ENCODE measurements around the gene LELP1. TPM values are rescaled to one million over a fixed set of nuclear protein-coding genes. Genes with fewer than 3 reads are reported as not detected.

LELP1 gene
- total RNA-seq, 3 donors from 2014 or later = not detected

DNA sequence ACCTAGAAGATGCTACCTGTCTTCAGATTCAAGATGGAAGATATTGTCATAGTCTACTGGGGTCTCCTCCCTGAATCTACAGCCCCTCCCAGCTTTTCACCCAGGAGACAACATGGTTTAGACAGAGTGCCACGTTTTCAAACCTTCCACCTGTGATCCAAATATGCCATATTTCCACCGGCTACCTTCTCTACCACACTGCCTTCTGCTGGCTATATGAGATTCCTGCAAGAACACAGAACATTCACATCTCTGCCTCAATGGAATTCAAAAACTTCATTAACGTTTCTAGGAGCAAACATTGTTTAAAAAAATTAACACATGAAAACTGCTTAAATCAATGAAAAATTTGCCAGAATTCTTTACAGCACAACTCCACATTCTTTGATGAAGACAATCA lies 12.9 kb upstream of the LELP1 start:
- intact Hi-C loops (cut with DNase I, micrococcal nuclease) = no loop called here
- no peaks in the 10 kb centered on the region for H3K36me3 ChIP-seq (ENCODE audit: low read depth)
- ATAC-seq (no peak), DNase-seq (no peak)
- H3K4me3 ChIP-seq = no peak overlapping the region
- H3K4me1 ChIP-seq (ENCODE audit: low read depth) = no peaks in the 10 kb centered on the region
- TF ChIP-seq CTCF (IDR thresholded peaks at IDR 0.05) = no peak
- no peaks in the 10 kb centered on the region for H3K9me3 ChIP-seq

GRCh38 chr1:153192697-153193096 lies 10.5 kb upstream of the LELP1 start:
- no peaks in the 10 kb centered on the region for H3K36me3 ChIP-seq (ENCODE audit: low read depth)
- H3K4me1 ChIP-seq (ENCODE audit: low read depth) = no peaks in the 10 kb centered on the region
- no peak for TF ChIP-seq CTCF (IDR thresholded peaks at IDR 0.05)
- H3K9me3 ChIP-seq = no peaks in the 10 kb centered on the region
- ATAC-seq = no peak
- no peak overlapping the region for H3K4me3 ChIP-seq
- intact Hi-C loops (cut with DNase I, micrococcal nuclease) = no loop called here
- no peak for DNase-seq

- no peak for TF ChIP-seq CTCF (IDR thresholded peaks at IDR 0.05)
Measured at GRCh38 chr1:153194331-153195050, 8.7 kb upstream of the LELP1 start.

DNA sequence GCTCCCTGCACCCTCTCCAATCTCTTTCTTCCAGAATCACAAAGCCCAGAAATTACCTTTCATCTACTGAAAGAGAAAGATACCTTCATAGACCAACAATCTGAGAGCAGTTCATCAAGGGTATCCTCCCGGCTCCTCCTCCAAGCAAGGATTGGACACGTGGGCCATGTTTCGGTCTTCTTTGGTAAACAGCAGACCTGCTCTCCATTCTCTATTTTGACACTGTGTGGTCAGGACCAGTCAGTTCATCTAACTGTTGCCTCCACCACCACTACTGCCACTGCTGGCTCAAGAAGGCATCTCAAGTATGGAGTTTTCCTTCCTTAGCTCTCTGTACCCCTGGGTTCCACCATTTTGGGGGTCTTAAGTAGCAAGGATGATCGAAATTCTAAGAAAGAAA lies 8.0 kb upstream of the LELP1 start:
- Histone ChIP-seq H3K4me1 (ENCODE audit: low read depth) (no peaks in the 10 kb centered on the region), H3K9me3 (no peaks in the 10 kb centered on the region), H3K36me3 (ENCODE audit: low read depth) (no peaks in the 10 kb centered on the region), H3K4me3 (no peak overlapping the region)
- ATAC-seq = no peak
- no peak for DNase-seq
- TF ChIP-seq CTCF (IDR thresholded peaks at IDR 0.05) = no peak
- intact Hi-C loops (cut with DNase I, micrococcal nuclease) = no loop called here

More at GRCh38 chr1:153194331-153195050, 8.7 kb upstream of the LELP1 start:
- intact Hi-C loops (cut with DNase I, micrococcal nuclease) = no loop called here
- Histone ChIP-seq H3K36me3 (ENCODE audit: low read depth) (no peaks in the 10 kb centered on the region), H3K9me3 (no peaks in the 10 kb centered on the region), H3K4me1 (ENCODE audit: low read depth) (no peaks in the 10 kb centered on the region), H3K4me3 (no peak overlapping the region)
- DNase-seq (no peak), ATAC-seq (no peak)

DNA sequence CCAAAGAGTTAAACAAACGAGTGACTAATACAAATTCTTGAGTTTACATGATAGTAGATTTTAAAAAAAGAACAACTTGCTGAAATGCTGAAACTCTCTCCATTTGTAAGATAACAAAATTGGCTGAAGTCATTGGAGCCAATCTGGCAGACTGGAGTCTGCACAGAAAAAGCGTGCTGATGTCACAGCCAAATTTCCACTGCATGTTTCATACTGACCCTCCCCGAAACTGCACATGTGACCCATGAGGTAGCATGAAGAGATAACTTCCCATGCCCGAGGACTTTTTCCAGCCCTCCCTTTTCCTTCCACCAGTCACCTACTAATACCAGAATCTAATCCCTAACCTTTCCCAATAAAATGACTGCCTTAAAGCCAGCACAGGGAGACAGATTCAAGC lies 1.2 kb upstream of the LELP1 start:
- intact Hi-C loops (cut with DNase I, micrococcal nuclease) = no loop called here
- H3K9me3 ChIP-seq = no peaks in the 10 kb centered on the region
- no peak for ATAC-seq
- H3K4me3 ChIP-seq = no peak overlapping the region
- H3K36me3 ChIP-seq (ENCODE audit: low read depth) = no peaks in the 10 kb centered on the region
- no peak for TF ChIP-seq CTCF (IDR thresholded peaks at IDR 0.05)
- no peaks in the 10 kb centered on the region for H3K4me1 ChIP-seq (ENCODE audit: low read depth)
- DNase-seq = no peak

DNA sequence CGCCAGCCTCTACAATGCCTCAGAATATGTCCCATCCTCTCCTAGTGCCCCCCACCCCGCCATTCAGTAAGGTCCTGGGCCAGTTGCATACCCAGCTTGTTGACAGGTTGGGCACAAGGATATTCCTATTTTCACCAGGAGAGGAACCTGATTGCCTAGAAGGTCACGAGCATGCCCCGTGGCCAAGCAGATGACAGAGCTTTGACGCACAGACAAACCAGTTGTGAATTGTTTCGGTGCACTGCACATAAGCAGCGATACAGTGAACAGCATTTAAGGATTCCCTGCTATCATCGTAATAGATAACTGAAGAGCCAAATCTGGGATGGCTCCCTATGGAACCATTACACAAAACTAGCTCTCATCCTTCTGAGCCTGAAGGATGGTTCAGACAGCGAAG lies 3.4 kb downstream of the LELP1 start:
- TF ChIP-seq CTCF (IDR thresholded peaks at IDR 0.05) = no peak
- H3K4me3 ChIP-seq = no peak overlapping the region
- intact Hi-C loops (cut with DNase I, micrococcal nuclease) = no loop called here
- DNase-seq = no peak
- H3K9me3 ChIP-seq = no peaks in the 10 kb centered on the region
- no peaks in the 10 kb centered on the region for H3K36me3 ChIP-seq (ENCODE audit: low read depth)
- H3K4me1 ChIP-seq (ENCODE audit: low read depth) = no peaks in the 10 kb centered on the region
- ATAC-seq = no peak

Measured in mucosa of descending colon (tissue), 3 donors.